A673 (cell line): ENCODE measurements around the gene MKNK2.

Experiments
- CTCF ChIP-seq: fragments of 300-800, 200-600 bp; sonication (generic); conservative IDR thresholded peaks from 2 replicates; pipeline ENCODE4 v1.5.1; 2017; ENCODE audit warnings: low read depth, mild to moderate bottlenecking, antibody characterized with exemption, low read length, moderate library complexity, mixed read lengths
- EZH2 ChIP-seq: fragments of 200-600 bp; sonication (generic); IDR thresholded peaks from 2 replicates; pipeline ENCODE4 v1.6.1; 2017; ENCODE audit warnings: borderline replicate concordance, low read depth, mild to moderate bottlenecking, mixed read lengths, antibody characterized with exemption, low read length; ENCODE audit not compliant: poor library complexity, severe bottlenecking

- no peak for TF ChIP-seq CTCF
- TF ChIP-seq EZH2: no peak
Observed at GRCh38 chr19:2081873-2082810, 31.1 kb upstream of the MKNK2 start.
